Neuronal stem cell (in vitro differentiated cells): ENCODE data around the gene HIP1.
"Not testable (repeated sequence)": the region's sequence is repeated elsewhere in the genome, so short reads cannot be mapped to it uniquely, and the experiment has no call there.

Experiments
- DNase-seq: peaks from one replicate; pipeline ENCODE4 v3.0.0-alpha.2; 2013; ENCODE audit warnings: low spot score
- H2AFZ ChIP-seq: one replicate; pipeline ENCODE4 v1.6.1; 2013; ENCODE audit warnings: mild to moderate bottlenecking, low read length, inconsistent platforms
- H2AK5ac ChIP-seq: 2 replicates; pipeline ENCODE4 v1.6.1; 2013; ENCODE audit warnings: low read depth, mild to moderate bottlenecking, inconsistent platforms, low read length, moderate library complexity, mixed read lengths
- H2BK120ac ChIP-seq: 2 replicates; pipeline ENCODE4 v1.6.1; 2013; ENCODE audit warnings: low read depth, mild to moderate bottlenecking, inconsistent platforms, low read length, moderate library complexity, mixed read lengths
- H2BK12ac ChIP-seq: one replicate; pipeline ENCODE4 v1.6.1; 2013; ENCODE audit warnings: low read length, inconsistent platforms
- H2BK15ac ChIP-seq: 2 replicates; pipeline ENCODE4 v1.6.1; 2013; ENCODE audit warnings: mild to moderate bottlenecking, low read length, inconsistent platforms, mixed read lengths
- H2BK5ac ChIP-seq: one replicate; pipeline ENCODE4 v1.6.1; 2013; ENCODE audit warnings: inconsistent platforms, mild to moderate bottlenecking, low read length, moderate library complexity
- H3K14ac ChIP-seq: one replicate; pipeline ENCODE4 v1.6.1; 2013; ENCODE audit warnings: low read length, inconsistent platforms
- H3K18ac ChIP-seq: 2 replicates; pipeline ENCODE4 v1.6.1; 2013; ENCODE audit warnings: low read length, inconsistent platforms
- H3K23ac ChIP-seq: 2 replicates; pipeline ENCODE4 v1.6.1; 2013; ENCODE audit warnings: low read depth, mild to moderate bottlenecking, mixed read lengths, low read length, inconsistent platforms; ENCODE audit not compliant: poor library complexity
- H3K27ac ChIP-seq: replicated peaks from 3 replicates; pipeline ENCODE4 v1.5.1; 2013; ENCODE audit warnings: low read length, inconsistent platforms
- H3K27me3 ChIP-seq, 3 experiments: 2 replicates each; pipeline ENCODE4 v1.6.1; 2013; ENCODE audit warnings: low read length in 3 of 3, mild to moderate bottlenecking in 2 of 3, inconsistent platforms in 1 of 3, low read depth in 1 of 3, mixed read lengths in 1 of 3, moderate library complexity in 1 of 3; ENCODE audit not compliant: control insufficient read depth in 3 of 3, insufficient read depth in 3 of 3
- H3K36me3 ChIP-seq, 2 donors: replicated peaks in 1 of 2; 2 replicates each; pipeline ENCODE4 v1.6.1; 2013; ENCODE audit warnings: low read length in 2 of 2; ENCODE audit not compliant: control insufficient read depth in 2 of 2, insufficient read depth in 2 of 2
- H3K4ac ChIP-seq: 2 replicates; pipeline ENCODE4 v1.6.1; 2013; ENCODE audit warnings: inconsistent platforms, mild to moderate bottlenecking, low read length, moderate library complexity
- H3K4me1 ChIP-seq, 2 donors: 1 replicate in 1 of 2; 2 replicates in 1 of 2; pipeline ENCODE4 v1.6.1; 2013; ENCODE audit warnings: low read length in 2 of 2, low read depth in 1 of 2; ENCODE audit not compliant: control insufficient read depth in 2 of 2, insufficient read depth in 1 of 2
- H3K4me2 ChIP-seq: one replicate; pipeline ENCODE4 v1.6.1; 2013; ENCODE audit warnings: mild to moderate bottlenecking, low read length, inconsistent platforms; ENCODE audit not compliant: insufficient read depth, poor library complexity, severe bottlenecking
- H3K4me3 ChIP-seq, 2 donors: 2 replicates each; pipeline ENCODE4 v1.5.1; 2013; ENCODE audit warnings: low read length in 2 of 2, mild to moderate bottlenecking in 2 of 2, inconsistent platforms in 1 of 2, moderate library complexity in 1 of 2
- H3K79me1 ChIP-seq: one replicate; pipeline ENCODE4 v1.6.1; 2013; ENCODE audit warnings: low read depth, mild to moderate bottlenecking, inconsistent platforms, low read length, moderate library complexity
- H3K9ac ChIP-seq: one replicate; pipeline ENCODE4 v1.6.1; 2013; ENCODE audit warnings: mild to moderate bottlenecking, low read depth, low read length, inconsistent platforms; ENCODE audit not compliant: poor library complexity
- H3K9me3 ChIP-seq, 2 donors: replicated peaks in 1 of 2; 2 replicates each; pipeline versions ENCODE3 to v1.6.1; 2013; ENCODE audit warnings: low read length in 2 of 2, mild to moderate bottlenecking in 2 of 2, inconsistent platforms in 1 of 2, low read depth in 1 of 2, mixed read lengths in 1 of 2, moderate library complexity in 1 of 2; ENCODE audit not compliant: control insufficient read depth in 2 of 2, insufficient read depth in 1 of 2
- H4K8ac ChIP-seq: one replicate; pipeline ENCODE4 v1.6.1; 2013; ENCODE audit warnings: low read depth, mild to moderate bottlenecking, inconsistent platforms, low read length, moderate library complexity
- H4K91ac ChIP-seq: one replicate; pipeline ENCODE4 v1.6.1; 2013; ENCODE audit warnings: low read length, low read depth, mild to moderate bottlenecking, inconsistent platforms; ENCODE audit not compliant: poor library complexity
- WGBS, 2 donors: extraction: QIAGEN DNeasy Blood & Tissue Kit; methylation state at CpG; one replicate each; pipeline ENCODE4 v1.1.7; 2013; ENCODE audit warnings: missing lambda C conversion rate in 2 of 2, mixed read lengths in 1 of 2; ENCODE audit not compliant: insufficient read length in 2 of 2, insufficient replicate concordance in 1 of 2; ENCODE audit errors: extremely low coverage in 2 of 2; 5-methylcytosine and 5-hydroxymethylcytosine counted together

Gene HIP1

DNA sequence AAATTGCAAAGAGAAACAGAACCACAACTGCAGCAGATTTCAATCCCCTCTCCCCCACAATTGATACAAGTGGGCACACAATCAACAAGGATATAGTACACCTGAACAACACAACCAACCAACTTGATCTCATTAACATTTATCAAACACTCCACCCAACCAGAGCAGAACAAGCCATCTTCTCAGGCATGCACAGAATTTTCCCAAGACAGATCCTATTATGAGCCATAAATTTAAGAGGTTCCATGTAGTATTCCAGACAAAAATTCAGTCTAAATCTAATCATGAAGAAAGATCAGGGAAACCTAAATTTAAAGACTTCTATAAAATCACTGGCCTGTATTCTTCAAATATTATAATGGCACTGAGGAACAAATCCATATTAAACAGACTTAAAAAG, 217.0 kb downstream of the HIP1 start:
- H2AFZ ChIP-seq, H3K23ac ChIP-seq, H3K4me3 ChIP-seq, DNase-seq, H3K18ac ChIP-seq, H2BK120ac ChIP-seq, H3K4ac ChIP-seq, H3K9me3 ChIP-seq, H4K91ac ChIP-seq, H2BK12ac ChIP-seq, H4K8ac ChIP-seq, H2BK5ac ChIP-seq, H3K14ac ChIP-seq, H3K27me3 ChIP-seq, H2AK5ac ChIP-seq, H3K27ac ChIP-seq, H3K4me2 ChIP-seq, H3K4me1 ChIP-seq, H3K79me1 ChIP-seq, H3K9ac ChIP-seq, H2BK15ac ChIP-seq: not testable (repeated sequence)
- peaks cover 8 to 64% of the 10 kb centered on the region in 2 donors for H3K36me3 ChIP-seq

GRCh38 chr7:75518842-75519241, 219.9 kb downstream of the HIP1 start:
- H3K4me3 ChIP-seq, H2BK12ac ChIP-seq, DNase-seq, H2AFZ ChIP-seq, H3K23ac ChIP-seq, H2BK120ac ChIP-seq, H3K79me1 ChIP-seq, H4K8ac ChIP-seq, H3K4me2 ChIP-seq, H3K27me3 ChIP-seq, H2AK5ac ChIP-seq, H3K9ac ChIP-seq, H3K14ac ChIP-seq, H3K4me1 ChIP-seq, H4K91ac ChIP-seq, H3K18ac ChIP-seq, H2BK5ac ChIP-seq, H3K4ac ChIP-seq, H3K9me3 ChIP-seq, H3K27ac ChIP-seq, H2BK15ac ChIP-seq: not testable (repeated sequence)
- H3K36me3 ChIP-seq: peaks cover 4 to 52% of the 10 kb centered on the region in 2 donors
- WGBS, 2 donors: no CpG with 5 or more reads among the region's 2 CpGs

- not testable (repeated sequence) for H3K4me3 ChIP-seq, DNase-seq, H4K8ac ChIP-seq, H3K9me3 ChIP-seq, H3K14ac ChIP-seq, H3K4ac ChIP-seq, H3K36me3 ChIP-seq, H2AK5ac ChIP-seq, H3K23ac ChIP-seq, H2BK120ac ChIP-seq, H3K9ac ChIP-seq, H3K18ac ChIP-seq, H3K79me1 ChIP-seq, H2BK15ac ChIP-seq, H3K4me2 ChIP-seq, H4K91ac ChIP-seq, H3K27ac ChIP-seq, H3K4me1 ChIP-seq, H3K27me3 ChIP-seq, H2AFZ ChIP-seq, H2BK12ac ChIP-seq, H2BK5ac ChIP-seq
- no CpG with 5 or more reads among the region's 4 CpGs for WGBS, 2 donors
These were observed 229.7 kb downstream of the HIP1 start for GRCh38 chr7:75509033-75509432.

- H3K36me3 ChIP-seq, H3K4ac ChIP-seq, DNase-seq, H2AFZ ChIP-seq, H2BK120ac ChIP-seq, H4K91ac ChIP-seq, H2BK5ac ChIP-seq, H3K14ac ChIP-seq, H2AK5ac ChIP-seq, H3K79me1 ChIP-seq, H3K9ac ChIP-seq, H3K4me1 ChIP-seq, H3K4me3 ChIP-seq, H3K4me2 ChIP-seq, H3K18ac ChIP-seq, H3K27ac ChIP-seq, H2BK15ac ChIP-seq, H2BK12ac ChIP-seq, H3K9me3 ChIP-seq, H3K27me3 ChIP-seq, H3K23ac ChIP-seq, H4K8ac ChIP-seq: not testable (repeated sequence)
- no CpG with 5 or more reads among the region's 6 CpGs for WGBS, 2 donors
These were observed 246.7 kb downstream of the HIP1 start, which contains the start of gene SPDYE5 for GRCh38 chr7:75492020-75492419. Gene SPDYE5 (plus strand): TSS chr7:75492320. CDS start chr7:75494048, 1,728 bp downstream.
